Measurements from ENCODE around the gene PTMS.
A peak's percentile ranks its signal among the peaks of the same experiment; 100 is the strongest.
"Not testable (repeated sequence)": the region's sequence is repeated elsewhere in the genome, so short reads cannot be mapped to it uniquely, and the experiment has no call there.

The PTMS gene

GRCh38 chr12:6729186-6729585 lies 37.0 kb upstream of the PTMS start:
- H3K4me3 ChIP-seq (ENCODE audit: low read depth, low read length) = no peak overlapping the region
- in situ Hi-C loops (cut with HindIII; ENCODE audit: low sequenced_read_pairs) = loop anchor here (5.0 kb wide), 1 partner anchor 68 kb away; no protein-coding TSS in a partner anchor
- TF ChIP-seq CTCF (IDR thresholded peaks at IDR 0.05; ENCODE audit: low read depth, low read length, missing control alignments) = no peak
- no peak for DNase-seq (ENCODE audit: low read depth)

GRCh38 chr12:6730169-6730568 lies 36.0 kb upstream of the PTMS start:
- in situ Hi-C loops (cut with HindIII; ENCODE audit: low sequenced_read_pairs) = loop anchor here (5.0 kb wide), 1 partner anchor 63 kb away; no protein-coding TSS in a partner anchor
- no peak for DNase-seq (ENCODE audit: low read depth)
- no peak for TF ChIP-seq CTCF (IDR thresholded peaks at IDR 0.05; ENCODE audit: low read depth, low read length, missing control alignments)
- H3K4me3 ChIP-seq (ENCODE audit: low read depth, low read length) = no peak overlapping the region

- in situ Hi-C loops (cut with HindIII; ENCODE audit: low sequenced_read_pairs) = loop anchor here (5.0 kb wide), 1 partner anchor 67 kb away; no protein-coding TSS in a partner anchor
- TF ChIP-seq CTCF (IDR thresholded peaks at IDR 0.05; ENCODE audit: low read depth, low read length, missing control alignments) = no peak
- DNase-seq (ENCODE audit: low read depth) = no peak
These were observed 31.4 kb upstream of the PTMS start for GRCh38 chr12:6734506-6735387.

GRCh38 chr12:6735448-6736191 lies 30.5 kb upstream of the PTMS start:
- no peak for DNase-seq (ENCODE audit: low read depth)
- H3K4me3 ChIP-seq (ENCODE audit: low read depth, low read length) = no peak overlapping the region
- in situ Hi-C loops (cut with HindIII; ENCODE audit: low sequenced_read_pairs) = no loop called here
- TF ChIP-seq CTCF (IDR thresholded peaks at IDR 0.05; ENCODE audit: low read depth, low read length, missing control alignments) = peak; percentile 78

More at GRCh38 chr12:6734506-6735387, 31.4 kb upstream of the PTMS start:
- no peak overlapping the region for H3K4me3 ChIP-seq (ENCODE audit: low read depth, low read length)

GRCh38 chr12:6736754-6737153 lies 29.4 kb upstream of the PTMS start:
- no peak for TF ChIP-seq CTCF (IDR thresholded peaks at IDR 0.05; ENCODE audit: low read depth, low read length, missing control alignments)
- in situ Hi-C loops (cut with HindIII; ENCODE audit: low sequenced_read_pairs) = no loop called here
- no peak for DNase-seq (ENCODE audit: low read depth)
- no peak overlapping the region for H3K4me3 ChIP-seq (ENCODE audit: low read depth, low read length)

GRCh38 chr12:6742080-6742479 lies 24.1 kb upstream of the PTMS start:
- in situ Hi-C loops (cut with HindIII; ENCODE audit: low sequenced_read_pairs); H3K4me3 ChIP-seq (ENCODE audit: low read depth, low read length); DNase-seq (ENCODE audit: low read depth): not testable (repeated sequence)

Data from astrocyte of the cerebellum (primary cell).